ENCODE results near the gene ITM2A.

ITM2A gene

DNA sequence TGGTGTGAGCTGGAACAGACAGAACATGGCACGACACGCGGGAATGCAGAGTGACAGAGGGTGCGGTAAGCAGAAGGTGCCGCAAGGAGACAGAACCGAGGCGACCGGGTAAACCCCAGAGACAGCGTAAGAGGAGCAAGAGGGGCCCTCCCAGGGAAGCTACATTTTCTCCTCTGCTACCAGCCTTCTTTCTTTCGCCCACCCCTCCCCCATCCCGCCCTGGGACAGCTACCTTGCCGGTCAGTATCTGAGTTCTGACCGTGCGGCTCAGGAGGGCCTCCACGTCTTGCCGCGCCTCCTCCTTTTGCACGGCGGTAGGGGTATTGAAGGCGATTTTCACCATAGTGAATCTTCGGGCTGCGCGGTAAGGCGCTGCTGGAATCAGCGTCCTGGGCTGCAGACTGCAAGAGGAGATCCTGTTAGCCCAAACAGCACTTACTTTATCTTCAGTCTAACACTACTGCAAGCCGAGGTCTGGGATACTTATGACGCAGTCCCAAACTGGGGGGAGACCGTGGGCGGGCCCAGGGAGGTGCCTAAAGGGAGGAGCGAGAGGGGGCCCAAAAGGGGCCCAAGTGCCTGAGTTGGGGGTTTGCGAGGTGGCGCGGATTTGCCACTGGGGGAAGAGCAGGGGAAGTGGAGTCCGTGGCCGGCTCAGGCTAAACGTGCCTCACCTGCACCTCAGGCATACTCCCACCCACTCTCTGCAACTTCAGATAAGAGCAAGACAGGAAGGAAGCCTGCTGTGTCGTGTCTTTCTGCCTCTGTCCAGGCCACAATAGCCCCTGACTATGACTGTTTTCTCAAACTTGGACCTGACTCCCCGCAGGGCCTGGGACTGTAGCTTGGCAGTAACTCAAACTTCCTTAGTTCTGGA is at the start of gene ITM2A:
Gene ITM2A, minus strand, starts transcription at position 462 of the 877 bp plus-strand sequence. Its CDS starts 119 bp downstream, at position 343.
- no peak for DNase-seq

- peak; percentile 28 for DNase-seq
Observed at GRCh38 chrX:79415056-79415455, 47.9 kb upstream of the ITM2A start.

GRCh38 chrX:79413963-79414362 is 46.8 kb upstream of the ITM2A start:
- DNase-seq: no peak

DNA sequence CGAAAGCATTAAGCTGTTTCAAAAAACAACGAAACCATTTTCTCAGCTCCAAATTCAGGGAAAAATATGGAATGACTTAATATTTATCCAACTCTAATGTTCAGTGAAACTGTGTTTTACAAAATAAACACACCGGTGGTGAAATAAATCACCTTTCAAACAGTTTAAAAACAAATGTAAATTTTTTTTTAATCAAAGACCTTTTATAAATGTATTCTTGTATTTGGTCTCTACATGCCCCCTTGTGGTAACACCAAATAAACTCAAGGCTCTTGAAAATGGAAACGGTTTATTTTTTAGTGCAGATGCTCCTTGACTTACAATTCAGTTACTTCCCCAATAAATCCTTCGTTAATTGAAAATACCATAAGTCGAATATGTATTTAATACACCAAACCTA is 45.8 kb upstream of the ITM2A start:
- DNase-seq: peak; percentile 1

DNA sequence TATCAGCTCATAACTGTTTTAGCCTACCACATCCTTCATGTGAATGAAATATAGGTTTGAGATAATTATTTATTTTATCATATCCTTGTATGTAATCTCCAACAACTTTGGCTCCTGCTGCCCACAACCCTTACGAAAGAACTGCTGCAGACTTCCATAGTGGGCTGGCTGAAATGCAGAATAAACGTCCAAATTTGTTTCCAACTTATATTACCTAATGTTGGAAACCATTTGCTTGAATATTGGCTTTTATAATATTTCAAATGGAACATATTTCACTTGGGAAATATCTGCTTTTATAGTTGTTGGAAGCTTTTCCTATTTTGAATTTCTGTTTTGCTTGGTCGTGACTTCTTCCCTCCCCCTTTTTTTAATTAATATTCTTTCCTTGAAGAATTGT is 45.0 kb upstream of the ITM2A start:
- DNase-seq: no peak

GRCh38 chrX:79409657-79410056 is 42.5 kb upstream of the ITM2A start:
- no peak for DNase-seq

DNA sequence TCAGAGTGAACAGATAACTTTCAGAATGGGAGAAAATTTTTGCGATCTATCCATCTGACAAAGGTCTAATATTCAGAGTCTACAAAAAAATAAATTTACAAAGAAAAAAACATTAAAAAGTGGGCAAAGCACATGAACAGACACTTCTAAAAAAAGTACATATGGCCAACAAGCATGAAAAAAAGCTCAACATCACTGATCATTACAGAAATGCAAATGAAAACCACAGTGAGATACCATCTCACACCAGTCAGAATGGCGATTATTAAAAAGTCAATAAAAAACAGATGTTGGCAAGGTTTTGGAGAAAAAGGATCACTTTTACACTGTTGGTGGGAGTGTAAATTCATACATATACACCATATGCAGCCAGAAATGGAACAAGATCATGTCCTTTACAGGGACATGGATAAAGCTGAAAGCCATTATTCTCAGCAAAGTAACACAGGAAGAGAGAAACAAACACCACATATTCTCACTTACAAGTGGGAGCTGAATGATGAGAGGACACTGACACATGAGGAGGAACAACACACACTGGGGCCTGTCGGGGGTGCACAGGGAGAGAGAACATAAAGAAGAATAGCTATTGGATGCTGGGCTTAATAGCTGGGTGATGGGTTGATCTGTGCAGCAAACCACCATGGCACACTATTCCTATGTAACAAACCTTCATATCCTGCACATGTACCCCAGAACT is 41.6 kb upstream of the ITM2A start:
- no peak for DNase-seq

- no peak for DNase-seq
Observed at GRCh38 chrX:79400623-79401022, 33.5 kb upstream of the ITM2A start.

DNA sequence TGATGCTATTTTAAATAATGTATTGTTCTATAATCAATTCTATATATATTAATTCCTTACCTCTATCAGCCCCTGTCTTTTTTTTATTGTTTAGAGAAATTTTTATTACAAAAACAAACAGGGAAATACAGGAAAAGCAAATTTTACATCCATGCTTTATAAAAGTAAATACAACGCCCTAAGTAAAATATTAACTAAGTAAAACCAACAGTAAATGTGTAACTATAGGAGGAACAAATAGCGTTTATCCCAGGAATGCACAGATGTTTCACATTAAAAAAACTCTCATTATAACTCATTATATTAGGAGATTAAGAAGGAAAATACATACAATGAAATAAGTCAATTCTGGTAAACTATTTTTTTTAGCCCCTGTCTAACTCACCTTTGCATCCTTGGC is 8.2 kb upstream of the ITM2A start:
- no peak for DNase-seq

DNA sequence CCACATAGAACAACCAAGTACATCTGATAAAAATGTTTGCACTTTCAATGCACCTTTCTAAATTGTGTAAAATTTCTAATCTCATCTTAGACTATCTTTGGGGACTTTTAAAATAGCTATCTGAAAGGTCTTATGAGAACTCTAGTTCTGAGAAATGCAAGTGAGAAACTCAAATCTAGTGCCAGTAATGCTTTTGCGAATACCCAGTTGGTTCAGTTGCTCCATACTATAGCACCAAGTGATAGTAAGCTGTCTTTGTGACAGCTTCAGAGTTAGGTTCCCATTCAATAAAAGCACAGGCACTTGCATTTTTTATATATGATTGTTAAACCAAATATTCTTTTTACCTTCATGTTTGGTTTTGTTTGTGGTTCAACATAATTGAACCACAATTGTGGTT is 4.5 kb upstream of the ITM2A start:
- DNase-seq: no peak

GRCh38 chrX:79371101-79371500 is 4.0 kb upstream of the ITM2A start:
- no peak for DNase-seq

GRCh38 chrX:79369871-79370270 is 2.7 kb upstream of the ITM2A start:
- no peak for DNase-seq

GRCh38 chrX:79368441-79368840 is 1.3 kb upstream of the ITM2A start:
- DNase-seq: no peak

DNA sequence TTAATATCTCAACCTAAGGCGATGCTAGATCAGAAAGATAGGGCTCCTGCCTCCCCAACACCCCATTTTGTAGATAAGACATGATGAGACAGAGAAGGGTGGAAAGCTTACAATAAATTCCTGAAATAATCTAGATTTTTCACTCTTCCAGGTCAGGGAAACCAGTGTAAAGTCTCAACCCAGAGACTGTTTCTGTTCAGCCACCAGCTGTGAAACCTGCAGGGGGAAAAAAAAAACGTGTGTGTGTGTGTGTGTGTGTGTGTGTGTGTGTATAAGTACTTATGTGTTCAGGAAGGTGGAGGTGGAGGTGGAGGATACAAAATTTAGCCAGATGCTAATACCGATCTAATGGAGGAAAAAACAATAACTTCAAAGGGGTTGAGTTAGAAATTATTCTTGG is 773 bp upstream of the ITM2A start:
- DNase-seq: no peak

DNA sequence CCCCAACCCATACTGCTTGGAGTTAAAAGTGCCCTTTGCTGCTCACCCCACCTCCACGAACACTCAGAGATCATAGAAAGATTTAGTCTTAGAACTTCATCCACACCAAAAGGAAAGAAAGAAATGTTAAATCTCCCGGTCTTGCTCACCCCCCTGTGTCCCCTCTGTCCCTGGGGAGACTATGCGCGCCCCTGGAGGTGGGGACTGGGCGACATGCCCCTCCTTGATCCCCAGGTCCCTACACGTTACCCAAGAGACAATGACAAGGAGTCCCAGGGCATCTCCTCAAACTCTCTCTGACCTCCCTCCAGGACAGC is 620 bp downstream of the ITM2A start:
- DNase-seq: no peak

DNA sequence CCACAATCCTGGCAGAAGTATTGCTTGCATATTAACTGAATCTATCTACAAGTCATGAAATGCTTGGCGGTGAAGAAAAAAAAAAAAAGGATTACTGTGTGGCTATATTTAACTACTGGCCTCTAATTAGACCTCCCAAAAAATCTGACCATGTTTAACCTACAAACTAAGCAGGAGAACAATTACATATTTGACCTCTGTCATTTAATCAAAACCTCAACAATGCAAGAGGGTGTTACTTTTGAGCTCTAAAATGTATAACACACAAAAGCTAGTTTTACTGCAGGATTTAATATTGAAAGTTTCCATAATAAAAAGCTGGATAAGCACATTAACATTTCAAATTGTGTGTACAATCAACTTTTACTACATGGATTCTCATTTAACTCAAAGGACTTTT is 1.5 kb downstream of the ITM2A start:
- DNase-seq: no peak

DNA sequence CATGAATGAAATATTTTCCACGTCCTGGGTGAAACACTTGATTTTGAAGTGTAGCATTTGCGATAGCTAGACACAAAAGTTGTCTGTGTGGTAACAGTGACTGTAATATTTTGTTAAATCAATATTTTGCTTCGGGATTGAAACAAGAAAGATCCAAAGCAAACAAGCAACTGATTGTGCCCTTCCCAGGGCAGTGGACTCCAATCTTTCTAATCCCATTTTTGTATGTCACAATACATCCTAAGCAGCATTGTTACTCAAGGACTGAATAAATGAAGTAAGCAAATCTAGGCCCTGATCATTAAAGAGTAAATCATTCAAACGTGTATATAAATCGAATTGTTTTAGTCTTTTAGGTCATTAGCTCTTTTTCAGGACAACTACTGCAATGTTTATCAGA is 2.8 kb downstream of the ITM2A start:
- no peak for DNase-seq

DNA sequence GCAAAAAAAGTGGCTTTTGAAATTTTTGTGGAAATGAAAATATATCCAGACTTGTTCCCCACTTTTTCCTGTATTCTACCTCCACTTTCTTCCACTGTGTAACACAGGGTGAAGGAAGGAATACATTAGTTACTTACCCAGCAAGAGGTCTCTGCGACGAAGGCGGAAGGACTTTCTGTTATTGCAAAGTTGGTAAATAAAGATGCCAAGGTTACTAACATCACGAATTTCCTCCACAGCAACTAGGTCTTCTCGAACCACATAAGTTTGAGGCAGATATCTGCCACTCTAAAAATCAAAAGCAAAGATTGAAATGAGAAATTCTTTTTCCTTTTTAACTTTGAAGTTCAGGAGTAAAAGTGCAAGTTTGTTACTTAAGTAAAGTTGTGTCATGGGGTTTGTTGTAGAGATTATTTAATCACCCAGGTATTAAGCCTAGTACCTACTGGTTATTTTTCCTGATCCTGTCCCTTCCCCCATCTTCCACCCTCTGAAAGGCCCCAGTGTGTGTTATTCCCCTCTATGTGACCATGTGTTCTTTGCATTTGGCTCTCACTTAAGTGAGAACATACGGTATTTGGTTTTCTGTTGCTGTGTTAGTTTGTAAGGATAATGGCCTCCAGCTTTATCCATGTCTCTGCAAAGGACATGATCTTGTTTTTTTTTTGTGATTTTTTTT is 5.8 kb downstream of the ITM2A start:
- DNase-seq: no peak

DNA sequence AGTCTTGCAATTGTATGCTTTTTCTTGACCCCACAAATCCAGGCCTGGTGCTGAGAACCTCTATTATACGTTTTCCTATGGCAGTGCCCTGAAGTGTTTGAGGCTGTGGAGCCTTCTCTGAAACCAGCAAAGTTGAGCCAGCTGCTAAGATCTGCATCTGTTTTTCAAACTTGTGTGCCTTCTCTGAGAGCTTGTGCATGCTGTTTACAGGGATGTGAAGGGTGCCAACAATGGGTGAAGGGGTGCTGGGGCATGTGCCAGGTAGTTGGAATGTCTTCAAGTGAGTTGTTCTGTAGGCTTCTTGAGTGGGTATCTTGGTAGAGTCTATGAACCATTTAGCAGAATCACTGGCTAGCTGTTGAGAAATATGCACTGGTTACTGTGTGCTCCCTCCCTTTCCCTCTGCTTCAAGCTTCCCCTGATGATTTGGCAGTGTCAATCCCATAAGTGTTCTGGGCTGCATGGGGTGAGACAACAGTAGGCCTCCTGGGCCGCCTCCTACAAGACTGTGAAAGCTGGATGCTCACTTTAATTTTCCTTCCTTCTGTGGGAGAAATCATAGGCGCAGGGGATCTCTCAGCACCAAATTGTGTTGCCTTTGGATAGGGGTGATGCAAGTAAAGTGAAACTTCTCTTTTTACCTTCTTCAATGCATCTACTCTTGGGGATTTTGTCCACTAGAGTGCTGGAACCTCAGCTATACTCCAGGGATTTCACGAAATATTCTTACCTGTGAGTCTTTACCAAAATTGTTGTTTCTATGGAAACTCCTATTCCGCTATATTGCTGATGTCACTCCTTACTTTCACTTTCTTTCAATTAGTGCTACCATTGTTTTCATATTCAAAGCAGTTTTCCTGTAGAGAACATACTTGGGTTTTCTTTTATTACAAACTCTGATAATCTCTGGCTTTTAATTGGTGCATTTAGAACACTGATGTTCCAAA is 30.0 kb downstream of the ITM2A start:
- DNase-seq: no peak

GRCh38 chrX:79330022-79330421 is 37.1 kb downstream of the ITM2A start:
- no peak for DNase-seq

- DNase-seq: no peak
Observed at GRCh38 chrX:79325263-79325958, 41.7 kb downstream of the ITM2A start.
